Left hindlimb (tissue), 1 donor: ENCODE data around the gene ZDHHC11.
"Not testable (repeated sequence)": the region's sequence is repeated elsewhere in the genome, so short reads cannot be mapped to it uniquely, and the experiment has no call there.

Experiments
- DNase-seq: peaks from one replicate; pipeline ENCODE4 v3.0.0-alpha.2; 2018

ZDHHC11 gene

GRCh38 chr5:758698-759053 lies 92.1 kb downstream of the ZDHHC11 start:
- DNase-seq: peak; percentile 26

DNA sequence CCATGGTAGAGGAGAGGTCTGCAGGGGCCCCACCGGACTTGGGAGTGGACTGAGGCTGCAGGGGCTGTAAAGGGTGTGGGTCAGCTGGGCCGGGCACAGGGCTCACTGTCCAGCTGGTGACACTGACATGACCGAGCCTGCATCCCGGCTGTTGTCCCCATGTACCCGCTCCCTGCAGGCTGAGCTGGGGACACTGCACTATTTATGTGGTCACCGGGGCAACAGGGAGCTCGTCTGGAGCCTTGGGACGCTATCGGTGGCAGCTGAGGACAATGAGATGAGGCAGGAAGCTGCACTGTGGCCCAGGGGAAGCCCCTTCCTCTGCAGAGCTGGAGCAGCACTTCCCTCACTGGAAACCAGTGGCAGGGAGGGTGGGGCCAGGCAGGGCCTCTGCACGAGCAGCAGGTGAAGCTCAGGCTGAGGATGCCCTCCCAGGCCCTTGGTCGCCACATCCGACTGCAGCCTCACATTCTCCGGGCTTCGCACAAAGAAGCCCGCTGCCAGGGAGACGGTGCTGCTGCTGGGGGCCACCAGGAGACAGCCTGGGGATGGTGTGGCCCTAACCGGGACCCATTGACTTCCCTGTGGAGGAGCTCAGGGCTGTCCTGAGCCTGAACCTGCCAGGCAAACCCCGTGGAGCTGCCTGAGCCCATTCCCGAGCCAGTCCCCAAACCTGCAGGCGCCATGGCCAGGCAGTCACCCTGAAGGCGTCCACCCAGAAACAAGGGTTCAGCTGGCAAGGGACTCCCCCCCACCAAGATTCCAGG lies 92.7 kb downstream of the ZDHHC11 start:
- DNase-seq: peak; percentile 70

- peak; percentile 40 for DNase-seq
These were observed 93.3 kb downstream of the ZDHHC11 start for GRCh38 chr5:757346-757930.

DNA sequence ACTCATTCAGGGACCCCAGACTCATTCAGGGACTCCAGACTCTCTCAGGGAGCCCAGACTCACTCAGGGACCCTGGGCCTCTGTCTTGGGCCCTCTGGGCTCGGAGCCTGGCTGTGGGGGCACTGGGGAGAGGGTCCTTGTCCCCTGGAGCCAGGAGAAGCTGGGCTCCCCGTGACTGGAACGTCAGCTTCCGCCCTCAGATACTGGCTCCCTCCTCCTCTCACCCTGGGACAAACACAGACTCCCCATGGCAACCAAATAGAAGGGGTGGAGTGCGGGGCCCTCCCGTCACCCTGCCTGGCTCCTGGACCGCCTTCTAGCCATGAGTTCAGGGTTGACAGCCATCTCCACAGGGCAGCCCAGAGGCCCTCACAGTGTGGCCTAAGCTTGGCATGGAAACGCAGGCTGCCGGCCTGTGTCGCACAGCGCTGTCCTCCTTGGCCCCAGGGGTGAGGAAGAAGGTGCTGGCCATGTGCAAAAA lies 93.9 kb downstream of the ZDHHC11 start:
- peak; percentile 58 for DNase-seq

- DNase-seq: peak; percentile 32
These were observed 94.6 kb downstream of the ZDHHC11 start for GRCh38 chr5:756171-756570.

- not testable (repeated sequence) for DNase-seq
These were observed 96.6 kb downstream of the ZDHHC11 start for GRCh38 chr5:754143-754632.

DNA sequence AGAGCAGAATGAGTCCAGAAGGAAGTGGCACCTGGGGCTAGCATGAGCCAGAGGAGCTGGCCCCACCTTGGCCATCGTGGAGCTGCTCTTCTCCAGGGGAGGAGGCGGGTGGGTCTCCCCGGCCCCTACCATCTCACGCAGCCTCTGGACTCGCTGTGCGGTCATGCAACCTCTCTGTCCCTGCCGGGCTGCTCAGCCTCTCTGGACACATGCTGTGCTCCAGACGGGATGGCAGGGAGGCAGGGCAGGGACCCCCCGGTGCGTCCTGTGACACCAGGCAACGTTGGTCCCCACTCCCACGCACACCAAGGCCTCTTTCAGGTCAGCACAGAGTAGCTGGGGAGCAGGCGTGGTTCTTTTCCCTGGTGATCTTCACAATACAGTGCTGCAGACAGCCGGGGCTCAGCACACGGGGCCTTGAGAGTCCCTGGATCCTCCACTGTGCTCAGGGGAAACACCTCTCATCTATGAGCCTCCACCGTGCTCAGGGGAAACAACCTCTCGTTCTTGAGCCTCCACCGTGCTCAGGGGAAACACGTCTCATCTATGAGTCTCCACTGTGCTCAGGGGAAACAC lies 97.1 kb downstream of the ZDHHC11 start:
- DNase-seq: not testable (repeated sequence)

DNA sequence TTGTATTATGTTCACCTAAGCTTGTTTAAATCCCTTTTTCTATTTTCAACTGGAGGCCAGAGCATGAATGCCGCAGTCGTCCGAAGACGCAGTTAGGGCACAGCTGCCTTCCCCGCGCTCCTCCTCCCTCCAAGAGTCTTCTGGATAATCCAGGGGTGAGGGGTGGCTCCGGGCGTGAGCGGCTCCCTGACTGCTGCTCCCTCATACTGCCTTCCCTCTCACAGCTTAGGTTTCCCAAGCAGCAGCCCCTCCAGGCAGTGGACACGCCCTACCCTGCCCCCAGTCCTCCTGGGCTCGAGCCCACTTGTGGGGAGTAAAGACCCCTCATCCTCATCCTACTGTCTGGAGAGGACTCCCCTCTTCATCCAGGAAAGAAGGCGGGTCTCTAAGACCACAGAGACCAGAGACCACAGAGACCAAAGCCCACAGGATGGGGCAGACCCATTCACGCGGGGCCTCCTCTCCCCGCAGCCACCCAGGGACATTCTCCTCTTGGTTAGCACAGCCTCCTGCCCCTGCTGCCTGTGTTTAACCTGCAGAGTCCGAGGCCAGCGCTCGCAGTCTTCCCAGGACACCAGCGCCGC lies 98.2 kb downstream of the ZDHHC11 start:
- DNase-seq: peak; percentile 7

GRCh38 chr5:751992-752391 lies 98.8 kb downstream of the ZDHHC11 start:
- DNase-seq: not testable (repeated sequence)

- peak; percentile 2 for DNase-seq
These were observed 99.3 kb downstream of the ZDHHC11 start for GRCh38 chr5:751496-751895.

DNA sequence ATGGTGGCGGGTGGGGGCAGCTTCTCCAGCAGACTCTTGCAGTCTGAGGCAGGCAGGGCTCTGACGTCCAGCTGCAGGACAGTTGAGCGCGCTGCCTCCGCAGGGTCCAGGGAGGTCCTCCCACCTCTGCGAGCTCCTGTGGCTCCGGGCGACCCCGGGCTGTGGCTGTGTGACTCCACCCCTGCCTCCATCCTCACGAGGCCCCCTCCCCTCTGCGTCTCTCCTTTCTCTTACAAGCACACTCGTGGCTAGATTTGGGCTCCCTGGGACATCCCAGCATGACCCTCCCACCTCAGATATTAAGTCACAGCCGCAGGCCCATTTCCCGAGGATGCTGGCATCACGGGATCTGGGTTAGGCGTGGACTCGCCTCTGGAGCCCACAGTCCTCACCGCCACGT lies 100.6 kb downstream of the ZDHHC11 start:
- DNase-seq: peak; percentile 4

DNA sequence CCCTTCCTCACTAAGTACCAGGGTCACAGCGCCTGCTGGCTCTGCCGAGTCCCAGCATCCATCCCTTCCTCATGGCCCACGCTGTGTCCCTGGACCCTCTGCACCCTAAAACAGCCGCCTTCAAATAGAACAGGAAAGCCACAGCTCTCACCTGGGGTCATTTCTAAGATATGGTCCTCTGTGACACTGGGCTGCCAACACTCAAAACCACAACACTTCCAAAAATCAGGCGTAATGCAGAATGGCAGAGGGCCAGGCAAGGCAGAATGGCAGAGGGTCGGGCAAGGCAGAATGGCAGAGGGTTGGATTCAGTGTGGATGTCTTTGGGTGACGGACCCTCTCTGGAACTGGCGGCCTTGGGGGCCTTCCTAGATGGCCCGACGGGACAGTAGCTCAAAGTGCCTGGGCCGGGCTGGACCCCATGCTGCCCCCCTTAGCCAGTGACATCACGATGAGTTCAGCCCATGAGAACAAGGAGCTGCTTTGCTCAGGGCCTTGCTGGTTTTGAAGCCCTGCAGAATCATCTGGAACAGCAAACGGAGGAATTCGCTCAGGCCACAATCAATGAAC lies 101.6 kb downstream of the ZDHHC11 start:
- peak; percentile 3 for DNase-seq

DNA sequence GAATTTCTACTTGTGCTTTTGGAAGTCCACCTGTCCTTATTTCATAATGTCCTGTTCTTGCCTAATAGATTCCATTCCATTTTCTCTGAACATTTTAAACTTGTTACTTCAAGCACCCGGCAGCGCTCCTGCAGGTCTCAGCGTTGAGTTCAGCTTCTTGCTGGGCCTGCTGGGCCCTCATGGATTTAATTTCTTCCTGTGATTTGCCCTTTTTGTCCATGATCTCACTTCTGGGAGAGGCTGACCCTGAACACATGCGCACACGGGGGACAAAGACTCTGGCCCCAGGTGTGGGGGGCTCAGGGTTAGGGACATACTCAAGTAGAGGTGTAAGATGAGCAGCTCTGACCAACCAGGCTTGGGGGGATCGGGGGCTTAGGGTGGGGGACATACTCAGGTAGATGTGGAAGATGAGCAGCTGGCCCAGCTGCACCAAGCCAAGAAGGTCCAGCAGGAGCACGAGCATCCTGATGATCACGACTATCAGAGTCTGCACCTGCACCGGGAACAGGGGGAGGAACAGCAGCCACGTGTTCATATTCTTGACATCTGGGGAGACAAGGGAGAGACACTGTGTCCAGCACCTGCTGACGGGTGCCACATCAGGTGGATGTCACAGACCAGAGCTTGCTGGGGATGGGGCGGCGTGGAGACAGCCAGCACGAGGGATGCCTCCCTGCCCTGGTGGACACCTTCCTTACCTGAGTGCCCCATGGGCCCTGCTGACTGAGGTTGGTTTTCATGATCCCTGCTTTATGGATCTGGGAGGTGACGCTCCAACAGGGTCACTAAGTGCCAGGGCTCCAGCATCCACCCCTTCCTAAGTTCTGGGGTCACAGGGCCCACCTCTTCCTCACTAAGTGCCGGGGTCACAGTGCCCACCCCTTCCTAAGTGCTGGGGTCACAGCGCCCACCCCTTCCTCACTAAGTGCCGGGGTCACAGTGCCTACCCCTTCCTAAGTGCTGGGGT lies 102.5 kb downstream of the ZDHHC11 start:
- DNase-seq: peak; percentile 15

DNA sequence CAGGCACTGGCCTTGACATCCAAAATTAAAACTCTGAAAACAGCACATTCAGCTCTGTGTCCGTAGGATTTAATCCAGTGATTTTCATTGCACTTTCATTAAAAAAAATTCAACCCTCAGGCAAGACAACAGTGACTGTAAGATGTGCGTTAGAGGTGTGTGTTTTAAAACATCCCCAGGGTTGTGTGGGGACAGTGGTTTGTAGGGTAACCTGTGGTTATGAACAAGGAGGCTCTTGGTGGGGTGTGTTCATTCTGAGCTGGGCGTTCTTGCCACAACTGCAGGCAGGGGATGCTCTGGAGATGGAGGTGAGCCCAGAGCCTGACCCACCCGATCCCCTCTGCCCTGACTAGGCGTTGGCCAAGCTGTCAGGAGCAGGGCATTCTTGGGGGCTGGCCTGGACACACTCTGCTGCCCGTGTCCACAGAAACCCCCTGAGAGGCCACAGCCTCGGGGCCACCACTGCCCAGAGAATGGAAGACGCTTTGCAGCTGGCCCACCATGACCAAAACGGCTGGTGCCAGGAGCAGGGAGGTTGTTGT lies 103.4 kb downstream of the ZDHHC11 start:
- not testable (repeated sequence) for DNase-seq

DNA sequence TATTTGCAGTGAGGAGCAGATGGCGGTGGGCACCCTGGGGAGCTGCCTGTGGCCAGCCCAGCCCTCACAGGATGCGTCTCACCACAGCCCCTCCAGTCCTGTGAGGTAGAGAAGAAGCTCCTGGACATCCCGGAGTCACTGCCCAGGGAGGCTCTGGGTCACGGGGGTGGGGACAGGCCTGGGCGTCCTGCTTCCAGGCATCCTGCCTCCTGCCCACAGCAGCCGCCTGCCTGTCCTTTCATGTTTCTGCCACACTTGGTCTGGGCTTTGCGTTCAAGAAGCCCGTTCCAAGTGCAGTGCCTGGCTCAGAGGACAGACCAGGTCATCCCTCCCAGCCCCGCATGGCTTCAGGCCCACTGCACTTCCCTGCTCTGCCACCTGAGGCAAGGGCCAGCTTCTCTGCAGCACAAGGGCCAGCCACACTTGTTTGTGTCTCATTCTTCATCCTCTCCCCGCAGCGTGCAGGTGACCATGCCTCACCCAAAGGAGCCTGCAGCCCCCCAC lies 104.5 kb downstream of the ZDHHC11 start:
- DNase-seq: peak; percentile 8
